Measurements from ENCODE around the gene MED19. TPM values are rescaled to one million over a fixed set of nuclear protein-coding genes. Genes with fewer than 3 reads are reported as not detected.

MED19 gene
- polyA plus RNA-seq, 3 donors from 2014 or later, result 12.6 to 19.7 (median 19.6) TPM

DNA sequence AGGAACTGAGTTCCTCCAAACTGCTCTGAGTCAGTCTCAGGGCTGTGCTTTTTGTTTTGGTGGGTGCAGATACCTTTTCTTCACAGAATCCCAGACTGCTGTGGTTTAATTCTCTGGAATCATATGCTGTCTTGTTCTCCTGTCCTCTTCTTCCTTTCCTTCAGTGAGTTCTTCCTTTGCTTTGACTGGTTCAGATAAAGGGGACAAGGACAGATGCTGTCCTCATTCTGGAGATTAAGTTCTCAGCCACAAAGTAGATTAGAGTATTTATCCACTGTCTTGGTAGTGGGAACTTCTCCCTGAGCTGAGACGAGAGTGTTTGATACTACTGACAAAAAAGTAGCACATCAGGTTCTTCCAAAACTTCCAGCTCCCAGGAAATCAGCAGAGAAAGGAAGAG lies 30.8 kb downstream of the MED19 start:
- H3K9me3 Mint-ChIP-seq, result no peaks in the 10 kb centered on the region
- peaks cover 36 to 45% of the 10 kb centered on the region in 2 donors for H3K4me1 Mint-ChIP-seq
- peaks cover 0 to 2% (median 2%) of the 10 kb centered on the region in 3 donors for H3K27me3 Mint-ChIP-seq (ENCODE audit: low read depth in 3 of 3)
- peak overlapping the region in 4 of 6 donors; percentile 31 to 78 (median 45) for H3K27ac Mint-ChIP-seq
- peaks cover 12 to 27% (median 13%) of the 10 kb centered on the region in 3 donors for H3K36me3 Mint-ChIP-seq
- H3K4me3 Mint-ChIP-seq, result no peak overlapping the region
- no peak for DNase-seq

DNA sequence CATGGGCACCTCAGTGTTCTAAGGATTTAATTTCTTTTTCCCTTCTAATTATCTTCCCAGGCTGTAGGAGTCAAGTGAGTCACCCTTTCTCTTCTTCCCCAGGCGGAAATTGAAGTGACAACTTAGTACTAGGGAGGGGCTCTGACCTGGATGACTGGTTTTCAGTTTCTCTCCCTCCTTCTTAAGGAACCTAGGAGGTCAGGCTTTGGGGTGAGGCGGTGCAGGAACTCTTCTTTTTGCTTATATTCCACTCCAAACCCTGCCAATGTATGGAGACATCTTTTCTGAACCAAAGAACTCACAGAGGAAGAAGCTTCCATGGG lies 31.5 kb downstream of the MED19 start:
- H3K4me3 Mint-ChIP-seq, result no peak overlapping the region
- peaks cover 0 to 2% (median 2%) of the 10 kb centered on the region in 3 donors for H3K27me3 Mint-ChIP-seq (ENCODE audit: low read depth in 3 of 3)
- no peaks in the 10 kb centered on the region for H3K9me3 Mint-ChIP-seq
- H3K27ac Mint-ChIP-seq, result peak overlapping the region in 1 of 6 donors; percentile 34
- peaks cover 43 to 52% of the 10 kb centered on the region in 2 donors for H3K4me1 Mint-ChIP-seq
- peaks cover 13 to 27% (median 14%) of the 10 kb centered on the region in 3 donors for H3K36me3 Mint-ChIP-seq
- DNase-seq, result no peak

DNA sequence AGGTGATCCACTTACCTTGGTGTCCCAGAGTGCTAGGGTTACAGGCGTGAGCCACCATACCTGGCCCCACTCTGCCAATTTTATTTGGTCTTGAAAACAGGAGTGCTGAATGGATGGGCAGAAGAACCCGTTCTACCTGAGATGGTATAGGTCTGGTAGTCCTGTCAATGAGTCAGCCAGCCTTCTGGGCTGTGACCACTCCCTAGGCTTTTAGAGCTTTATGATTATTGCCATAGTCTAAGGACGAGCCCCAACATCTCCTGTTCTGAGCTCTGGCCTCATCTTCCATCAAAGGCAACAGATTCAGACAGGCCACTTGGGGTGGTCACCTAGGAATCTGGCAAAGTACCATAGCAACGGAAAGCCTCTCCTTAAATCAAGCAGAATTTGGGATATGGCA lies 32.6 kb downstream of the MED19 start:
- Mint-ChIP-seq H3K36me3 (peaks cover 15 to 28% (median 17%) of the 10 kb centered on the region in 3 donors), H3K27me3 (ENCODE audit: low read depth in 3 of 3) (peaks cover 2 to 3% (median 2%) of the 10 kb centered on the region in 3 donors), H3K9me3 (no peaks in the 10 kb centered on the region), H3K27ac (no peak overlapping the region), H3K4me1 (peaks cover 48 to 63% of the 10 kb centered on the region in 2 donors), H3K4me3 (no peak overlapping the region)
- DNase-seq, result no peak

DNA sequence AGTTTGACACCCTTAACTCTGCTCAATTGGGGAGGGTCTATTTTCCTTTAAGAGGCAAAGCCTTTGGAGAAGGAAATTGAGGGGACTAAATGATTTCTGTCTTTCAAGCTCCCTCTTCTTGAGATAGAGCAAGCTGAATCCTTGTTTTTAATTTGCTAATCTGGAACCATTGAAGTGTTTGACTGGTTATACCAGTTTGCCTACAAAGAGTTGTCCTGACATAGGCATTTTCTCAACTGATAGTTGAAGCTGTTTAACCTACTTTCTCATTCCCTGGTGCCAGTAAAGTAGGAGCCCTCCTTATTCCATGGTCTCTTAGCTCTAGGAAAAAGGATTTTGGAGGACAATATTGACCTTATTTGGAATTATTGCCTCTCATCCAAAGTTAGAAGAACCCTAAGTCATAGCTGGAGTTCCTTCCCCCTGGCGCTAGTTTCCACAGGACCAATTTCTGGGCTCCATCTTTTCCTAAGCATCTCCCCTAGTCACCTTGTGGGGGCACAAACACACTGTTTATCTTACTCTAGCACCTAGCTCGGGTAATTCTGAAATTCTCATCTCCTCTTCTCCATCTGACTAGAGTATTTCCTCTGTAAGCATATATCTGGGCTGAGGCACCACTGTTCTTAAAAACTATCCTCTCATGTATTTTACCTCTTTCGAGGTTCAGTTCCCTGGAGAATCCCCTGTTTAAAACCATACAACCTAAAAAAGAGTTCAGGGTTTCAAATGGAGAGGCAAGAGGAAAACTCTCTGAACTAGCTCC lies 36.7 kb downstream of the MED19 start:
- H3K4me1 Mint-ChIP-seq, result peaks cover 45 to 80% of the 10 kb centered on the region in 2 donors
- H3K4me3 Mint-ChIP-seq, result no peak overlapping the region
- no peak for DNase-seq
- peak overlapping the region in 3 of 6 donors; percentile 8 to 31 (median 11) for H3K27ac Mint-ChIP-seq
- no peaks in the 10 kb centered on the region for H3K9me3 Mint-ChIP-seq
- H3K36me3 Mint-ChIP-seq, result peaks cover 11 to 19% (median 13%) of the 10 kb centered on the region in 3 donors
- H3K27me3 Mint-ChIP-seq (ENCODE audit: low read depth in 3 of 3), result peaks cover 0 to 3% (median 3%) of the 10 kb centered on the region in 3 donors

DNA sequence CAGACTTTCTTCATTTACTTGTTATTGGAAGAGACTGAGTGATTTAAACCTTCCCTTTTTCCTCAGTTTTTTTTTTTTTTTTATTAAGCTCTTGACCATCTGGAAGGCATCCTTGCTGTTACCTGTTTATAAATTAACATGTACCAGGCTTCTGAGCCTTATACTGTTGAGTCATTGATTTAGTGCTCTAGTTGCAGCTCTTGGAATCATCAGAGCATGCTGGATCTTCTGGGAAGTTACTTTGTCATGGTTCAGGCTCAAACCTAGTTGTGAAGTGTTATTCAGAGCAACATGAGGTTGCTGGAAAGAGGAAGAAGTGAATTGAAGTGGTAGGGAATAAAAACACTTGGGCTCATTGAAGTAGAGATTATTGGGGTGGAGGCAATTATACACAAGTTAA lies 37.8 kb downstream of the MED19 start:
- peaks cover 0 to 3% (median 3%) of the 10 kb centered on the region in 3 donors for H3K27me3 Mint-ChIP-seq (ENCODE audit: low read depth in 3 of 3)
- no peak for DNase-seq
- H3K4me3 Mint-ChIP-seq, result no peak overlapping the region
- H3K27ac Mint-ChIP-seq, result peak overlapping the region in 3 of 6 donors; percentile 8 to 32 (median 9)
- H3K4me1 Mint-ChIP-seq, result peaks cover 47 to 84% of the 10 kb centered on the region in 2 donors
- peaks cover 11 to 19% (median 13%) of the 10 kb centered on the region in 3 donors for H3K36me3 Mint-ChIP-seq
- no peaks in the 10 kb centered on the region for H3K9me3 Mint-ChIP-seq

DNA sequence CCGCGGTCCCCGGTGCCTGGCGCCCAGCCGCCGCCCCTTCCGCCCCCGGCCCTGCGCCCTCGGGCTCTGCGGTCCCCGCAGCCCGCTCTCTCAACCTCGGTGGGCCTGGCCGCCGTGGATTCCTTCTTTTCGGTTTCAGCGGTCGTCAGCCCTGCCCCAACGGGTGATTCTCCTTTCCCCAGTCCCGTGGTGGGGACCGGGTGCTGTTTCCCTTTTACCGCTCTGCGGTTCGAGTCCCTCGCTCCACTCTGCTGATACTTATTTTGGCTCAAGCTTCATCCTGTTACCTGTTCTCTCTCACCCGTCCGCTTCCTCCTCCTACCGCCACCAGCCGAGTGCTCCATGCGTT lies 43.6 kb downstream of the MED19 start:
- Mint-ChIP-seq H3K36me3 (peaks cover 0 to 9% (median 6%) of the 10 kb centered on the region in 3 donors), H3K9me3 (no peaks in the 10 kb centered on the region), H3K4me1 (peaks cover 43 to 58% of the 10 kb centered on the region in 2 donors), H3K27ac (peak overlapping the region; percentile 97 to 100 (median 100)), H3K4me3 (peak overlapping the region; percentile 89 to 94 (median 92)), H3K27me3 (ENCODE audit: low read depth in 3 of 3) (peaks cover 18 to 32% (median 25%) of the 10 kb centered on the region in 3 donors)
- no peak for DNase-seq

DNA sequence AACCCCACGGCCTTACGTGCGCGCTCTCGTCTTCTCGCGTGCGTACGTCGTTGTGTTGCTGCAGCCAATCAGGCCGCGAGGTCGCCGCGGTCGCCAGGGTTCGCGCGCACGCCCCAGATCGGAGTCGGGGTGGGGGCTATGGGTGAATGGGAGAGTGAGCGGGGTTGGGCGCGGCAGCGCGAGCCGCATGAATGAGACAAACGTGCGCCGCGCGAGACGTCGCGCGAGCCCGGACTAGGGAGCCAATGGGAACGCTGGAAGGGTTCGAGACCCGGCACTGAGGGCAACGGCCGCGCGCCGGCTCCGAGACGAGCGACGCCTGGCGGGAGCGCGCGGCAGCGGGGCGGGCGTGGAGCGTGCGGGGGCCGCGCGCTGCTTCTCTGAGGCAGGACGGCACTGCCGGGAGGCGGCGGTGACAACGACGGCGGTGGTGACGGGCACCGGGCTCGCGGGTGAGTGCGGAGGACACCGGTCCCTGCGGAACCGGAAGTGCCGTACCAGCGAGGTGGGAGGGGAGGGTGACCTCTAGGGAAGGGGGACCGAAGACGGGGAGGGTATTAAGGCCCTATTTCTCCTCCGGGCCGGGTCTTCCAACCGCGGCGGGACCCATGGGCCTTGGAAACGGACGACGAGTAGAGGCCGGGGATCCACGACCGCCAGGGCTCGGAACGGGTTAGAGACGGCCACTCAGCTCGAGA lies 44.1 kb downstream of the MED19 start, which contains the start of gene ZDHHC5:
Gene ZDHHC5 (plus strand): TSS at position 379 of the 698 bp plus-strand sequence. CDS start 4,977 bp downstream, outside the sequence.
- peaks cover 17 to 32% (median 25%) of the 10 kb centered on the region in 3 donors for H3K27me3 Mint-ChIP-seq (ENCODE audit: low read depth in 3 of 3)
- peak within 1 kb of the TSS; percentile 97 to 100 (median 100) for H3K27ac Mint-ChIP-seq
- peaks cover 41 to 53% of the 10 kb centered on the region in 2 donors for H3K4me1 Mint-ChIP-seq
- H3K4me3 Mint-ChIP-seq, result peak within 1 kb of the TSS; percentile 89 to 94 (median 92)
- peak; percentile 100 for DNase-seq
- H3K36me3 Mint-ChIP-seq, result peaks cover 0 to 5% (median 2%) of the 10 kb centered on the region in 3 donors
- H3K9me3 Mint-ChIP-seq, result no peaks in the 10 kb centered on the region

DNA sequence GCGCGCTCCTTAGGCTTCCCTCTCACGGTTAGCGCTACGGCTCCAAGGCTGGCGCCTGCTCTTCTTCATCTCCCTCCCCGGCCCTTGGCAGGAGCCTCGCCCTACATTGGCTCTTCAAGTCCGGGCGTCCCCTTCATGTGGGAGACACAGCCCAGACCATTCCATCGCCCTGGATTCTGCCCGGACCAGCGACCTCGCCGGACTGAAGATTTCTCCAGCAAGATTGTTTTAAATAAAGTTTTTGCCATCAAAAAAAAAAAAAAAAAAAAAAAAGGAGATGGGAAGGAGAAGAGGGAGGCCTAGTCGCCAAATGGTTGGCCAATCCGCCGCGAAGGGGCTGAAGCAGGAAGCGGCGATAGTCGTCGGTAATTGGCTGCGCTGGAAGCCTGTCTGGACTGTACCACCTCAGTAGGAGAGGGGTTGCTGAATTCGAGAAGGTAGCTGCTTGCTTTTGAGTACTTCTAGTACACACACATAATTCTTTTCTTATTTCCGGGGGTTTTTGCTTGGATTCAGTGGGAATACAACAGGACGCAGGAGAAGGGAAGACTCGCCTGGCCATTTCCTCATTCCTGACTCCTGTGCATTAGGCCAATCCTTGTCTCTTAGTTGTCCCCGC lies 44.8 kb downstream of the MED19 start:
- peak overlapping the region; percentile 89 to 94 (median 92) for H3K4me3 Mint-ChIP-seq
- H3K27ac Mint-ChIP-seq, result peak overlapping the region; percentile 97 to 100 (median 99)
- H3K36me3 Mint-ChIP-seq, result peaks cover 6 to 7% (median 6%) of the 10 kb centered on the region in 3 donors
- peaks cover 39 to 47% of the 10 kb centered on the region in 2 donors for H3K4me1 Mint-ChIP-seq
- H3K27me3 Mint-ChIP-seq (ENCODE audit: low read depth in 3 of 3), result peaks cover 17 to 32% (median 25%) of the 10 kb centered on the region in 3 donors
- H3K9me3 Mint-ChIP-seq, result no peaks in the 10 kb centered on the region
- DNase-seq, result peak; percentile 96 to 98 (median 98)

DNA sequence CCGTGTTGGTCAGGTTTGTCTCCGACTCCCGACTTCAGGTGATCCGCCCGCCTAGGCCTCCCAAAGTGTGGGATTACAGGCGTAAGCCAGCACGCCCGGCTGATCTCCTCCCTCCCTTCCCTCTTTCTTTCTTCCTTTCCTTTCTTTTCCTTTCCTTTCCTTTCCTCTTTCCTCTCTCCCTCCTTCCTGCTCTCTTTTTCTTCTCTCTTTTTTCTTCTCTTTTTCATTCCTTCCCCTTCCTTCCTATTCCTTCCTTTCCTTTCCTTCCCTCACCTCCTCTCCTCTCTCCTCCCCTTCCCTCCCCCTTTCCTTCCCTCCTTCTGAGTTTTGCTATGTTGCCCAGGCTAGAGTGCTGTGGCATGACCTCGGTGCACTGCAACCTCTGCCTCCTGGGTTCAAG lies 48.0 kb downstream of the MED19 start:
- Mint-ChIP-seq H3K27me3 (ENCODE audit: low read depth in 3 of 3) (peaks cover 17 to 31% (median 23%) of the 10 kb centered on the region in 3 donors), H3K4me1 (peaks cover 20 to 28% of the 10 kb centered on the region in 2 donors), H3K27ac (no peak overlapping the region), H3K36me3 (peaks cover 8 to 22% (median 17%) of the 10 kb centered on the region in 3 donors), H3K9me3 (no peaks in the 10 kb centered on the region), H3K4me3 (no peak overlapping the region)
- DNase-seq, result no peak

DNA sequence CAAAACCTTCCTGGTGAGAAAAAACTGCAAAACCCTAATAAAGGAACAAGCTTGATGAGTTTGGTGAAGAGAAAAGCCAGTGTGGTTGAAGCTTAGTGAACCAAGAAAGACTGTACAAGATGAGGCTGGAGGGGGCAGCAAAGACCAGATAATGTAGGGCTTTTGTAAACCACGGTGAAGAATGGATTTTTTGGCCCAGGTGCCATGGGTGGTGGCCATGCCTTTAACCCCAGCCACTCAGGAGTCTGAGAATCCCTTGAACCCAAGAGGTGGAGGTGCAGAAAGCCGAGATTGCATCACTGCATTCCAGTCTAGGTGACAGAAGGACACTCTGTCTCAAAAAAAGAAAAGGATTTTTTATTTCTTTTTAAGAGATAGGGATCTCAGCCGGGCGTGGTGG lies 49.1 kb downstream of the MED19 start:
- Mint-ChIP-seq H3K4me1 (peaks cover 22 to 30% of the 10 kb centered on the region in 2 donors), H3K27ac (no peak overlapping the region), H3K4me3 (no peak overlapping the region), H3K36me3 (peaks cover 8 to 22% (median 17%) of the 10 kb centered on the region in 3 donors), H3K9me3 (no peaks in the 10 kb centered on the region), H3K27me3 (ENCODE audit: low read depth in 3 of 3) (peaks cover 15 to 21% (median 16%) of the 10 kb centered on the region in 3 donors)
- DNase-seq, result no peak

DNA sequence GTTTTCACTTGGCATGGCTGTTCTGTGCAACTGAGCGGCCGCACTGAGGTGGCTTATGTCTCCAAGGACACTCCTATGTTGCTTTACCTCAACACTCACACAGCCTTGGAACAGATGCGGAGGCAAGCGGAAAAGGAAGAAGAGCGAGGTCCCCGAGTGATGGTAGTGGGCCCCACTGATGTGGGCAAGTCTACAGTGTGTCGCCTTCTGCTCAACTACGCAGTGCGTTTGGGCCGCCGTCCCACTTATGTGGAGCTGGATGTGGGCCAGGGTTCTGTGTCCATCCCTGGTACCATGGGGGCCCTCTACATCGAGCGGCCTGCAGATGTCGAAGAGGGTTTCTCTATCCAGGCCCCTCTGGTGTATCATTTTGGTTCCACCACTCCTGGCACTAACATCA lies 52.3 kb downstream of the MED19 start:
- Mint-ChIP-seq H3K27me3 (ENCODE audit: low read depth in 3 of 3) (peaks cover 2 to 5% (median 2%) of the 10 kb centered on the region in 3 donors), H3K4me1 (peaks cover 23 to 30% of the 10 kb centered on the region in 2 donors), H3K36me3 (peaks cover 8 to 22% (median 17%) of the 10 kb centered on the region in 3 donors), H3K27ac (peak overlapping the region in 1 of 6 donors; percentile 34), H3K4me3 (no peak overlapping the region), H3K9me3 (no peaks in the 10 kb centered on the region)
- DNase-seq, result no peak

DNA sequence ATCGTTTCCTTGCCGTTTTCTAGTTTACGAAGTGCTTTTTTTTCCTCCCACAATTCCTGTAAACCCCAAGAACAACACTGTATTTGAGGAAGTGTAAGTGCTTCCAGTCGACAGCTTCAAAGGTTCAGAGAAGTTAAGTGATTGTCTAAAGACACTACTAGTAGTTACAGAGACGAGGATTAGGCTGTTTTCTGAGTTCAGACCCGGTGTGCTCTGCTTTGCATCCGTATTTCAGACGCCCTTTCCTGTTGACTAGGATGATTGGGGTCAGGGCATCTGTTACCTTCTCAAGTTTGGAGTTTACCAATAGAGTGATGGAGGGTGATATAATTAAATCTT lies 54.0 kb downstream of the MED19 start:
- H3K9me3 Mint-ChIP-seq, result no peaks in the 10 kb centered on the region
- no peak for DNase-seq
- H3K27ac Mint-ChIP-seq, result peak overlapping the region; percentile 94 to 98 (median 96)
- H3K27me3 Mint-ChIP-seq (ENCODE audit: low read depth in 3 of 3), result peaks cover 0 to 6% (median 2%) of the 10 kb centered on the region in 3 donors
- peaks cover 8 to 22% (median 17%) of the 10 kb centered on the region in 3 donors for H3K36me3 Mint-ChIP-seq
- peak overlapping the region; percentile 95 to 99 (median 95) for H3K4me3 Mint-ChIP-seq
- peaks cover 25 to 34% of the 10 kb centered on the region in 2 donors for H3K4me1 Mint-ChIP-seq

DNA sequence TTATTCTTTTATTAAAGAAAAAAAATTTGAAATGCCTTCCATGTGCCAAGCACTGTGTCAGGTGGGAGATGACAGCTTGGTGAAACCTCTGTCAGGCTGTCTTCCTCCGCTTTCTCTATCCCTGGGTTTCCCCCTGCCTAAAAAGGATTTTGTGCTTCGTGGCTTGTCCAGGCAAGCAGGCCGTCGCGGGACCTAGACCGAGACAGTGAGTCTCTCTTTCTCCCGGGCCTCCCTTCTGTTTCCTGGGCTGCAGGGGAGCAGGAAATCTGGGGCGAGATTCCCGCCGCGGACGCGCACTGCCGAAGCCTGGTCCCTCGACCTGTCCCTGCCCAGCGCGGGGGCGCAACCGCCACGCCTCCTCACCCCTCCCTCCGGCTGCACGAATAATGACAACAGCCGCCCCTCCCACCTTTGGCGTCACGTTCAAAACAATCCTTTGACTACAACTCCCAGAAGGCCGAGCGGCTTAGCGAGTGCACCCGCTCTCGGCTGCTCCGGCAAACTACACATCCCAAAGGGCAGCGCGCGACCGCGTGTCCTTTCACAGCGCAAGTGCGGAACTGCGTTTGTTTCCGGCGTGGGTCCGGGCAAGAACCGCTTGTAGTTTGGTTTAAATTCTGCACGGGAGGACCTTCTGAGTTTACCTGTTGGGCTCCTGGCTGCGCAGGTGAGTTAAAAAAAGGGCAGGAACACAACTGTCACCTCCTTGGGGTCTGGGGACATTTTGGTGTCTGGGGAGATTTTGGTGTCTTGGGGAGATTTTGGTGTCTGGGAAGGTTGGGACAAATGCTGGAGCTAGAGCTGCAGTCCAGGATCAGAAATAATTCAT lies 54.6 kb downstream of the MED19 start, which contains the start of gene CLP1:
Gene CLP1 (plus strand): TSS at position 569 of the 829 bp plus-strand sequence. CDS start 1,715 bp downstream, outside the sequence.
- Mint-ChIP-seq H3K36me3 (peaks cover 4 to 17% (median 12%) of the 10 kb centered on the region in 3 donors), H3K4me1 (peaks cover 31 to 38% of the 10 kb centered on the region in 2 donors), H3K27ac (peak within 1 kb of the TSS; percentile 94 to 98 (median 96)), H3K4me3 (peak within 1 kb of the TSS; percentile 95 to 99 (median 95)), H3K27me3 (ENCODE audit: low read depth in 3 of 3) (peaks cover under 1 to 8% (median 2%) of the 10 kb centered on the region in 3 donors), H3K9me3 (no peaks in the 10 kb centered on the region)
- peak; percentile 98 for DNase-seq
